Chondrocyte (in vitro differentiated cells): ENCODE data around the gene MRAS. TPM values are rescaled to one million over a fixed set of nuclear protein-coding genes. Genes with fewer than 3 reads are reported as not detected.

Experiments used
- DNase-seq: peaks from one replicate; pipeline ENCODE4 v3.0.0; 2021; ENCODE audit warnings: mixed read lengths, low spot score
- H3K27ac Mint-ChIP-seq: one replicate; pipeline ENCODE4 v1.8.0; 2021; ENCODE audit warnings: mild to moderate bottlenecking, moderate library complexity, mixed read lengths; ENCODE audit not compliant: unreplicated experiment
- H3K27me3 Mint-ChIP-seq: 2 replicates; pipeline ENCODE4 v1.8.0; 2021; ENCODE audit warnings: low read depth, mixed read lengths
- H3K36me3 Mint-ChIP-seq: 2 replicates; pipeline ENCODE4 v1.8.0; 2021; ENCODE audit warnings: low read depth, mixed read lengths
- H3K4me1 Mint-ChIP-seq: 2 replicates; pipeline ENCODE4 v1.8.0; 2021; ENCODE audit warnings: low read depth, mild to moderate bottlenecking, mixed read lengths
- H3K4me3 Mint-ChIP-seq: one replicate; pipeline ENCODE4 v1.8.0; 2021; ENCODE audit warnings: mild to moderate bottlenecking, moderate library complexity, mixed read lengths; ENCODE audit not compliant: unreplicated experiment
- H3K9me3 Mint-ChIP-seq: 2 replicates; pipeline ENCODE4 v1.8.0; 2021; ENCODE audit warnings: low read depth, mixed read lengths
- total RNA-seq: library from RNA; stranded (reverse); gene quantifications from 3 replicates; pipeline ENCODE4 v1.2.1, GENCODE V29; 2021
- TF ChIP-seq, protein P1 (sequence below): fragments of 200-600 bp; sonication (generic); IDR thresholded peaks from 2 replicates; pipeline ENCODE4 v1.5.0; 2021; ENCODE audit warnings: antibody characterized with exemption, mild to moderate bottlenecking, moderate library complexity

Gene MRAS
- total RNA-seq, 1 donor from 2014 or later = 68.4 TPM

- H3K27me3 Mint-ChIP-seq = no peaks in the 10 kb centered on the region
- H3K36me3 Mint-ChIP-seq = peaks cover 13% of the 10 kb centered on the region
- H3K4me3 Mint-ChIP-seq = no peak overlapping the region
- H3K4me1 Mint-ChIP-seq = peaks cover 28% of the 10 kb centered on the region
- no peak overlapping the region for H3K27ac Mint-ChIP-seq
- no peak for DNase-seq
- TF ChIP-seq, protein P1, sequence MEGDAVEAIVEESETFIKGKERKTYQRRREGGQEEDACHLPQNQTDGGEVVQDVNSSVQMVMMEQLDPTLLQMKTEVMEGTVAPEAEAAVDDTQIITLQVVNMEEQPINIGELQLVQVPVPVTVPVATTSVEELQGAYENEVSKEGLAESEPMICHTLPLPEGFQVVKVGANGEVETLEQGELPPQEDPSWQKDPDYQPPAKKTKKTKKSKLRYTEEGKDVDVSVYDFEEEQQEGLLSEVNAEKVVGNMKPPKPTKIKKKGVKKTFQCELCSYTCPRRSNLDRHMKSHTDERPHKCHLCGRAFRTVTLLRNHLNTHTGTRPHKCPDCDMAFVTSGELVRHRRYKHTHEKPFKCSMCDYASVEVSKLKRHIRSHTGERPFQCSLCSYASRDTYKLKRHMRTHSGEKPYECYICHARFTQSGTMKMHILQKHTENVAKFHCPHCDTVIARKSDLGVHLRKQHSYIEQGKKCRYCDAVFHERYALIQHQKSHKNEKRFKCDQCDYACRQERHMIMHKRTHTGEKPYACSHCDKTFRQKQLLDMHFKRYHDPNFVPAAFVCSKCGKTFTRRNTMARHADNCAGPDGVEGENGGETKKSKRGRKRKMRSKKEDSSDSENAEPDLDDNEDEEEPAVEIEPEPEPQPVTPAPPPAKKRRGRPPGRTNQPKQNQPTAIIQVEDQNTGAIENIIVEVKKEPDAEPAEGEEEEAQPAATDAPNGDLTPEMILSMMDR = no peak
- no peaks in the 10 kb centered on the region for H3K9me3 Mint-ChIP-seq
Observed at GRCh38 chr3:138384531-138384930, 36.2 kb downstream of the MRAS start.

- no peaks in the 10 kb centered on the region for H3K9me3 Mint-ChIP-seq
- H3K4me1 Mint-ChIP-seq = peaks cover 32% of the 10 kb centered on the region
- peaks cover 9% of the 10 kb centered on the region for H3K36me3 Mint-ChIP-seq
- H3K4me3 Mint-ChIP-seq = no peak overlapping the region
- H3K27ac Mint-ChIP-seq = no peak overlapping the region
- no peaks in the 10 kb centered on the region for H3K27me3 Mint-ChIP-seq
- TF ChIP-seq, protein P1 = no peak
- no peak for DNase-seq
Observed at GRCh38 chr3:138384976-138385375, 36.6 kb downstream of the MRAS start.

- no peaks in the 10 kb centered on the region for H3K9me3 Mint-ChIP-seq
- H3K27ac Mint-ChIP-seq = peak overlapping the region; percentile 81
- no peaks in the 10 kb centered on the region for H3K27me3 Mint-ChIP-seq
- TF ChIP-seq, protein P1 = no peak
- no peak overlapping the region for H3K4me3 Mint-ChIP-seq
- peaks cover 6% of the 10 kb centered on the region for H3K36me3 Mint-ChIP-seq
- peaks cover 33% of the 10 kb centered on the region for H3K4me1 Mint-ChIP-seq
- no peak for DNase-seq
Observed at GRCh38 chr3:138389144-138389601, 40.8 kb downstream of the MRAS start.

DNA sequence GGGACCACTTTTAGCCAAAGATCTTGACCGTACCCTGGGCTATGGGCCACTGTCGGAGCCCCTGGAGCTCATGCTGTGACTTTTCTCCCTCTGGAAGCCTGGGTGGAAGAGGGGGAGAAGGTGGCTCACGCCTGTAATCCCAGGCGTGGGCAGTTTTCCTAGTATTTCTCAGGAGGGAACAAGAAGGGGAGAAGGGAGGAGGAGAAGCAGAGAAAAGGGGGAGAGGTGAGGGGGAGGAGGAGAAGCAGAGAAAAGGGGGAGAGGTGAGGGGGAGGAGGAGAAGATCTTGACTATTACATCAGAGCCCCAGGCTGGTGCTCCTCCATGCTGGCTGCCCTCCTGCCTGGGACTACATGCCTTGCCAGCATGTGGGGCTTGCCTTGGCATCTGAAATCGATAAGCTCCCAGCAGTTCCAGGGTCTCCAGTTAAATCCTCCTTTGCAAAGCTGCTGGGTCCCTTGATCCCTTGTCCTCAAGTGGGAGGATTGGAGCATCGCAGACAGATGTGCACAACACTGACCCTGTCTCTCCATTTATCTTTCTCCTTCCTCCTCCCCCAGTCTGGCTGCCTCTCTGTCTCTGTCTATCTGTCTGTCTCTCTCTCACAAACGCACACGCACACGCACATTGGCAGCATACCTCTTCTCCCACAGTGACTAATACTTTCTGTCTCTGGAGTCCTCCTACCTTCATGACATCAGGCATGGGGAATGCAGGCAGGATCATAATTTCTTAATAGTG is 41.6 kb downstream of the MRAS start:
- Mint-ChIP-seq H3K36me3 (peaks cover 3% of the 10 kb centered on the region), H3K9me3 (no peaks in the 10 kb centered on the region), H3K4me3 (peak overlapping the region; percentile 0), H3K4me1 (peaks cover 27% of the 10 kb centered on the region), H3K27ac (peak overlapping the region; percentile 81), H3K27me3 (no peaks in the 10 kb centered on the region)
- TF ChIP-seq, protein P1 = no peak
- DNase-seq = no peak

GRCh38 chr3:138390582-138390932 is 42.2 kb downstream of the MRAS start:
- Mint-ChIP-seq H3K9me3 (no peaks in the 10 kb centered on the region), H3K4me3 (no peak overlapping the region), H3K27me3 (no peaks in the 10 kb centered on the region), H3K27ac (peak overlapping the region; percentile 81), H3K4me1 (peaks cover 27% of the 10 kb centered on the region), H3K36me3 (peaks cover 5% of the 10 kb centered on the region)
- TF ChIP-seq, protein P1 = no peak
- no peak for DNase-seq
